Endothelial cell of umbilical vein (primary cell): ENCODE data around the gene SH3BP5.

Experiments used
- EZH2 ChIP-seq: IDR thresholded peaks from 2 replicates; pipeline ENCODE4 v1.6.1; 2012; ENCODE audit warnings: borderline replicate concordance, low read depth, mild to moderate bottlenecking, moderate library complexity, low read length, inconsistent platforms; ENCODE audit not compliant: severe bottlenecking
- GATA2 ChIP-seq: IDR thresholded peaks from 2 replicates; pipeline ENCODE4 v1.7.0; 2011; ENCODE audit warnings: low read depth, mild to moderate bottlenecking, moderate library complexity, mixed read lengths, low read length; ENCODE audit not compliant: insufficient read length, insufficient read depth
- JUN ChIP-seq: IDR thresholded peaks from 2 replicates; pipeline ENCODE4 v1.6.1; 2011; ENCODE audit warnings: borderline replicate concordance, low read depth; ENCODE audit not compliant: insufficient read length, insufficient read depth
- MYC ChIP-seq: IDR thresholded peaks from one replicate; pipeline ENCODE4 v1.6.1; 2011; ENCODE audit warnings: mild to moderate bottlenecking, low read depth, low read length
- POLR2A ChIP-seq: IDR thresholded peaks from 2 replicates; pipeline ENCODE4 v1.6.1; 2012; ENCODE audit warnings: low read depth, mild to moderate bottlenecking, control low read depth, low read length
- POLR2AphosphoS5 ChIP-seq: IDR thresholded peaks from 2 replicates; pipeline ENCODE4 v1.6.1; 2012; ENCODE audit warnings: low read depth, mild to moderate bottlenecking, control low read depth, low read length, moderate library complexity; ENCODE audit not compliant: insufficient read depth
- TF ChIP-seq, protein P1 (sequence below), 2 donors: IDR thresholded peaks; 1 replicate in 1 of 2; 2 replicates in 1 of 2; pipeline ENCODE4 v1.5.1; 2011; ENCODE audit warnings: low read length in 2 of 2, mild to moderate bottlenecking in 2 of 2, moderate library complexity in 2 of 2, control low read depth in 1 of 2, inconsistent platforms in 1 of 2, low read depth in 1 of 2; ENCODE audit not compliant: insufficient read depth in 1 of 2; ENCODE audit errors: extremely low read depth in 1 of 2
- TF ChIP-seq, protein P2 (sequence below): IDR thresholded peaks from 2 replicates; pipeline ENCODE4 v1.6.1; 2011; ENCODE audit not compliant: insufficient read depth, insufficient read length

GRCh38 chr3:15331072-15331605 is 1.2 kb downstream of the SH3BP5 start:
- no peak for TF ChIP-seq POLR2AphosphoS5
- TF ChIP-seq POLR2A = no peak
- TF ChIP-seq, protein P1, sequence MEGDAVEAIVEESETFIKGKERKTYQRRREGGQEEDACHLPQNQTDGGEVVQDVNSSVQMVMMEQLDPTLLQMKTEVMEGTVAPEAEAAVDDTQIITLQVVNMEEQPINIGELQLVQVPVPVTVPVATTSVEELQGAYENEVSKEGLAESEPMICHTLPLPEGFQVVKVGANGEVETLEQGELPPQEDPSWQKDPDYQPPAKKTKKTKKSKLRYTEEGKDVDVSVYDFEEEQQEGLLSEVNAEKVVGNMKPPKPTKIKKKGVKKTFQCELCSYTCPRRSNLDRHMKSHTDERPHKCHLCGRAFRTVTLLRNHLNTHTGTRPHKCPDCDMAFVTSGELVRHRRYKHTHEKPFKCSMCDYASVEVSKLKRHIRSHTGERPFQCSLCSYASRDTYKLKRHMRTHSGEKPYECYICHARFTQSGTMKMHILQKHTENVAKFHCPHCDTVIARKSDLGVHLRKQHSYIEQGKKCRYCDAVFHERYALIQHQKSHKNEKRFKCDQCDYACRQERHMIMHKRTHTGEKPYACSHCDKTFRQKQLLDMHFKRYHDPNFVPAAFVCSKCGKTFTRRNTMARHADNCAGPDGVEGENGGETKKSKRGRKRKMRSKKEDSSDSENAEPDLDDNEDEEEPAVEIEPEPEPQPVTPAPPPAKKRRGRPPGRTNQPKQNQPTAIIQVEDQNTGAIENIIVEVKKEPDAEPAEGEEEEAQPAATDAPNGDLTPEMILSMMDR (IDR thresholded peaks at IDR 0.05; ENCODE audit: extremely low read depth in 1 of 2, insufficient read depth in 1 of 2, low read depth in 1 of 2, low read length in 2 of 2) = no peak
- peak; percentile 34 for TF ChIP-seq GATA2
- no peak for TF ChIP-seq EZH2
- TF ChIP-seq, protein P2, sequence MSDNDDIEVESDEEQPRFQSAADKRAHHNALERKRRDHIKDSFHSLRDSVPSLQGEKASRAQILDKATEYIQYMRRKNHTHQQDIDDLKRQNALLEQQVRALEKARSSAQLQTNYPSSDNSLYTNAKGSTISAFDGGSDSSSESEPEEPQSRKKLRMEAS = no peak
- no peak for TF ChIP-seq MYC
- no peak for TF ChIP-seq JUN
